ENCODE results near the gene ARHGAP6.

The ARHGAP6 gene

DNA sequence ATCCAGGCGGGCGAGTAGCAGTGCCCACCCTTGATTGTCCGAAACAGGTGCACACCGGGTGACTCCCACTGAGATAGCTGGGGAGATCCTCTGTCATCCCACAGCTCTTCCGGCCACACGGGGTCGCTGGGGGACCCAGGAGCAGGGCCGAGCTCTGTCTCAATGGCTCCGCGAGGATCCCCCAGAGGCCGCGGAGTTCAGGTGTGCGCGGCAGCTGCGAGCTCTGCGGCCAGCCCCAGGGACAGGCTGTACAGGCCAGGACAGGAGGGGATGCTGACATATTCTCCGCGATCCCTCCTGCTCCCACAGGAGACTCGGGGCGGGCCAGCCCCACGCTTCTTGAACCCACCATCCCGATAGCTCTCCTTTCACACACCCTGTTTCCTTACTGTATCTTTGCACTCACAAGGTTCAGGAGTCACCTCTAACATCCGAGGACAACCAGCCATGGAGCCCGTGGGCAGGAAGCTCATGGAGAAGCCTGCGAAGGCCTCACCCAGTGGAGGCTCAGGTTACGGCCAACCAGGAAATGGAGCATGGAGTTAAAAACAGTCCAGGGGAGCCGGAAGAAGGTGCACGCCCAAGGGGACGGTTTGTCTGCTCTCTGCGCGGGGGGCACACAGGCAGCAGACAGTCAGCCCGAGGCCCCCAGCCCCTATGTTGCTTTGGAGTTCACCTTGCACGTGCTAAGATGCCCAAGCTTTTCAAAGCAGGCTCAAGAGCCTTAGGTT is 450.4 kb downstream of the ARHGAP6 start:
- no peak for DNase-seq (ENCODE audit: low spot score)

DNA sequence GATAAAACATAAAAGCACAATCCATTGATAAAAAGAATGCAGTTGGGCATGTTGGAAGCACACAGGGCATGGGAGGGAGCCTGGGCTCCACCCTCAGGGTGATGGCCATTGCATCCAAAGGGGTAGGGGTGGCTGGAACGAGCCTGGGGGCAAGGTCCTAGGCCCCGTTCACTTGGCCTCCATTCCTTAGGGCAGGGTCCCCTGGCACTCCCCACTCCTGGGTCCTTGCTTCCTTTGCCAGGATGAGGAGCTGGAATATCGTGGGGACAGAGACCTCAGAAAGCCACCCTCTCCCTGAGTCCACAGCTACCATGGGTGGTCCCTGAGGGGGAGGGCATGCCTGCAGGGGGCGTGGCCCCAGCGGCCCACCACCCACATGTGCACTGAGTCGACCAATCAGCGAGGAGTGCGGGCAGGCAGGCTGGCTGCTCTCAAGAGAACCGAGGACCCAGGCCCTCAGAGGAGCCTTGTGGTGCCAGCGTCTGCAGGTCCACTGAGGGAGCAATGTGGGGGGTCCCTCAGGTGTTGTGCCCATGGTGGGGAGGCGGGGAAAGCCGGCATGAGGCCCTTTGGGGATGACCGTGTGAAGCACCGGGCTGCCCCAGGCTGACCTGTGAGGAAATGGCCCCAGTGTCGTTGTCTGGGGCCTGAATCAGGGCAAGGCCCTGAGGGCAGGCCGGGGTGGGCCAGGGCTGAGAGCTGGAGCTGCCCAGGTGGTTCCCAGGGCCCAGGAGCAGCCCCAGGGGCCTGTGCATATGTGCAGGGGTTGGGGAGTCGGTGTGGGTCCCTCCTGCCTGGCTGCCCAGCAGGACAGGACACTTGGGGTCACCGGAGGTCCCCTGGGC is 451.2 kb downstream of the ARHGAP6 start:
- DNase-seq (ENCODE audit: low spot score), result no peak

DNA sequence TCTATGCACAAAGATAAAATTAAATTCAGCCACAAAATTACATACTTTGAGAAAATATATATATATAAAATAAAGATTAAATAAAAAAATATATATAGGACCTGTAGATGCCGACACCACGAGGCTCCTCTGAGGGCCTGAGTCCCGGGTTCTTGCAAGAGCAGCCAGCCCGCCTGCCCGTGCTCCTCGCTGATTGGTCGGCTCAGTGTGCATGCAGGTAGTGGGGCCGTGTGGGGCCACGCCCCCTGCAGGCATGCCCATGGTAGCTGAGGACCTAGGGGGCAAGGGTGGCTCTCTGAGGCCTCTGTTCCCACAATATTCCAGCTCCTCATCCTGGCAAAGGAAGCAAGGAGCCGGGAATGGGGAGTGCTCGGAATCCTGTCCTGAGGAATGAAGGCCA is 453.0 kb downstream of the ARHGAP6 start:
- no peak for DNase-seq (ENCODE audit: low spot score)

DNA sequence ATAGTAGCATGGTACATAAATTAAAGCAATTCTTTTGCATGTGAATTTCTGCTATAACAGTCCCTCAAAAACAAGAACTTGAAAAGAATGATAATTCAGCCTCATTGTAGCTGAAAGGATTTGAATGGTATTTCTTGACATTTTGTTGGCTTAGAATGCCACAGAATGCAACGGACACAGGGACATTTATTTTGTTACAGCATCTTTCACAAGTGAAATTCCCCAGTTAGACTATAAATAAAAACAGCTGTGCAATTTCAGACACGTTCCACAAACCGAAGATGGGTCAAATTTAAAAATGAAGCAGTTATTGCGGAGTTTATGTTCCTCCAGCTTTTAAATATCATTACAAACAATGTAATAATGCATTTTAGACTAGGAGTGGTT is 455.3 kb downstream of the ARHGAP6 start:
- DNase-seq (ENCODE audit: low spot score), result no peak

DNA sequence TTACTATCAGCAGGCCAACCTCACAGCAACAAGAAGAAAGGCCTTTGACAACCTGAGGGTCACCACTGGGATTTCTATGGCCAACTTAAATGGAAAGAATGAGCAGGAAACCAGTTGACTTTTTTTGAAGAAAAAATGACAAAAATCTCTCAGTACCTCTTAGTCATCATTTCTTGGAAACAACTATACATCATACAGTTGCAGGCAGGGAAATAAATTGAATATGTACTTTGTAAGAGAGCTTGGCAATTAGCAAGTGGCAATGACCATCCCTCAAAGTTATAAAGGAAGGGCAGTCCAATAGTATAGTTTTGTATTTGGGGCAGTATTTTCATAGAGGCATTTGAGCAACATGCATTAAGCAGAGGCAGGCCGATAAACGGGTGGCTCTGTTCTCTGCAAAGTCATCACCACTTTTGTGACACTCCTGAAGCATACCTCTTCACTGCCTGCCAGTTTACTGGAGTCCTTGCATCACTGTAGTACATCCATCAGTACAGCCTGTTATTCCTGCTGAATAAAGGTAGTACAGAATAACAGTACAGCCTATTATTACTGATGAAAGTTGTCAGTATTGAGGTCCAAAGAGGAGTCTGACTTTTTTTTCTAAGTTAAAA is 455.8 kb downstream of the ARHGAP6 start:
- DNase-seq (ENCODE audit: low spot score), result no peak

DNA sequence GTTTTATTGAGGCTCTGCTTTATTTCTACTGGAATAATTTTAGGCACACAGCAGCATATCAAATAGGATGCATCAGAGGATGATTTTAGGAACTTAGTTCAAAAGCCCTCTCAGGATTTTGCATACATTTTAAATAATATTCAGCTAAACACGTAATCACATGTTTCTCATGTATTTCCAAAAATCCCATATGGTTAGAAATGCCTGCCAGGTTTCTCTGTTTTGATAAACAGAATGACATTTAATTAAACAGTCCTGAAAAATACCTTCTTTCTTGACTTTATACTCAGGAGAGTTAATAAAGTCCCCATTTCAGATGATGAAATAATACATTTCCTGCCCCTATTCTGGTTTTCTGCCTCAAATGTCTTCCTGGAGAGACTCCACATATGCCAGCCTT is 459.0 kb downstream of the ARHGAP6 start:
- no peak for DNase-seq (ENCODE audit: low spot score)

DNA sequence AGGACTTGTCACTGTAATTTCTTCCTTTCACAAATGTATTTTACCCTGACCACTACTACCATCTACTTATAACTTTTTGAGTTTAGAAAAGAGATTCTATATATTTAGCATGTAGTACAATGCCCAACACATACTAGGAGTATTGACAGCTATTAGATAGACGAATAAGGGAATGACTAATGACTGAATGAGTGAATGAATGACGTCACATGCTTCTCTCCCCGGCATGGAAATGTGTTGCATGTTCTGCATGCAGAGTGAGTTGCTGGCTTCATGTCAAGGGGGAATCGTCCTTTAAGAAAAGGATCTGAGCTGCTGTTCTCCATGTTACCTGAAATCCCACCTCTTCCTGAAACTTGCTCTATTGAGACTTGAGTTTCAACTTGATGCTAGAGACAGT is 459.9 kb downstream of the ARHGAP6 start:
- no peak for DNase-seq (ENCODE audit: low spot score)

DNA sequence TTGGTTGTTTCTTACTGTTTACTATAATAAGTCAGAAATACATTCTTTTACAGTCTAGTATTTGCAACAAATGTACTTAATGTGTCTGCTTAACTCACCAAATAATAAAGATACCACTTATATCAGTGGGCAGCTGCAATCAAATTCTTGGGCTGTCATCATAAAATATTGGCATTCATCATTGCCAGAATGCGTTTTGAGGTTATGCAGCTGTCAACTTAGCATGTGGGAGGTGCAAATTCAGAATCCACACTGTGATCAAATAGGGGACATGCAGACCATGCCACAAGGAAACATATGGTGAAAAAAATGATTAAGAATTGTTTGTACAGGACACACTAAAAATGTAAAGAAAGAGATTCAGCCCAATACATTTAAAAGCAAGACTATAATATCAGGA is 468.0 kb downstream of the ARHGAP6 start:
- no peak for DNase-seq (ENCODE audit: low spot score)

DNA sequence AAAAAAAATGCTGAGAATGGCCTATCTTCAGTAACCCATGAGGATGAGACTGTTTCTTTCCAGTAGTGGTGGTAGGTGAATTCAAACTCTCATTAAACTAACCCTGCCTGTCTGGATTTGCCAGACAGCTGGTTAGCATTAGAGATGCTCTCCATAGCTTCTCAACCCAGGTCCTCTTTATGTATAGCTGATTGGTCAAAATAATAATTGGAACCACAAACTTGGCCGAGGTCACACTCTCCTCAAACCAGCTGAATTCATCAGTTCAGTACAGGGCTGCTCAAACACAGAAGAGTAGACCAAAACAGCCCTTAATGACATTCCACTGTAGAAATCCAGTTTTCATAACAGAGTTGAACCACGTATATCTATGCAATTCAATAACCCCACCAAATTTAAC is 469.2 kb downstream of the ARHGAP6 start:
- DNase-seq (ENCODE audit: low spot score), result no peak

DNA sequence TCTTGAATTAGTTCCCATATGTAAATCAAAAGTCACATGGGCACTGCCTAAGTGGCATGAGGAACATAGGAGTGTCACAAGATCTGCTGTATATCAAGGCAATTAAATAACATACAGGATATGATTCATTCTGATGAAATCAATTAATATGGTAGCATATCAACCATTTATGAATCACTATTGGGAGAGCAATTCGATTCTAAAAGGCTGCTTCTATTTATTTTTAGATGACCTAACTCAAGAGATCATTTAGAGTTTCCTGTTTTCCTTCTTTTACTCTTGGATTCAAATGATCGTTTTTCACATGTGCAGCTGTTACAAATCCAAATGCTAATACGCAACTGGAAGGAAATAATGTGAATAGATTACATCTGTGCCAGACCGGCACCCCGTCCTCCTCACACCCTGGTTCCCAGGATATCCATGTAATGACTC is 472.7 kb downstream of the ARHGAP6 start:
- DNase-seq (ENCODE audit: low spot score), result no peak

DNA sequence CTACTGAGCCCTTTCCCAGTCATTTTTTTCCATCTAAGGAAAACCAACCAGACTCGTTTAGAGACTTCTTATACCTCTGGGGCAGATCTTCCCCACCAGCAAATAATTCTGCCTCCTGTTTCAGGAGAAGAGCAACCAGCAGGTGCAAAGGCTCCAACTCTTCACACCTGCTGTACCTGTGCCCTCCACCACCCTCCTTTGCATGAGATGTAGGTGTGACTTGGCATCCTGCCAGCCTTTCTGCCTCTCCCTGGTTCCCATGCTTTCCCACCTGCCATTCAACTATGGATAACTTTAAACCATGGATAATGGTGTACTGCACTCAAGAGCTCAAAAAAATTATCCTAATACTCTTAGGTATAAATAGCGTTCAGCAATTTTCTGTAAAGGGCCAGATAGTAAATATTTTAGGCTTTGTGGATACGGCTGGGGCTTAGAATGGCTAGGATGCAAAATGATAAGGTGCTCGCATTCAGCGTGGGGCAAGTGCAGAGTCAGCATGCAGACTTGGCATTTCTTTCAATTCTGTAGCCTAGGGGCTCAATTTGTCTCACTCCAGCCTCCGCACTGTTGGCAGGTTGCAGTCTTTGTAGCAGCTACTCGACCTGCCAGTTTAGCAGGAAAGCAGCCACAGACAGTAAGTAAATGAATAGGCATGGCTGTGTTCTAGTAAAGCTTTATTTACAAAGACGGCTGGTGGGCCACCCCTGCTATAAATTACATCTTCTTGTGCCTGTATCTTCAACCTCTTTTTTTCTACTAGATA is 474.8 kb downstream of the ARHGAP6 start:
- DNase-seq (ENCODE audit: low spot score), result no peak

DNA sequence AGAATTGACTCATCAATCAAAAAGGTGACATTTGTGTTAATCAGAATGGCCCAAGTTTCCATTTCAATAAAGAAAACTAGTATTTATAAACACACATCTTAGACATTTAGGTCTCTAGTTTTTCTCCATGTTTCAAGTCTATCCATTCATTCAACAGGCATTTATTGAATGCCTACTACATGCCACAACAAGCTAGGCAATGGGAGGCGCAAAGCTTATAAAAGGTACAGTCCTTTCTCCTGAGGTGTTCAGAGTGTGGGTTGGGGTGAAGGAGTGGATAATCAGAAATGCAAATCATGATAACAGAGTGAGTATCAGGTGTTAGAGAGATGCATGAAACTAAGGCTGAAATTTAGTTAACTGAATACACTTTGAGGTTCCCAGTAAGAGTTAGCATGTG is 476.6 kb downstream of the ARHGAP6 start:
- DNase-seq (ENCODE audit: low spot score), result no peak

DNA sequence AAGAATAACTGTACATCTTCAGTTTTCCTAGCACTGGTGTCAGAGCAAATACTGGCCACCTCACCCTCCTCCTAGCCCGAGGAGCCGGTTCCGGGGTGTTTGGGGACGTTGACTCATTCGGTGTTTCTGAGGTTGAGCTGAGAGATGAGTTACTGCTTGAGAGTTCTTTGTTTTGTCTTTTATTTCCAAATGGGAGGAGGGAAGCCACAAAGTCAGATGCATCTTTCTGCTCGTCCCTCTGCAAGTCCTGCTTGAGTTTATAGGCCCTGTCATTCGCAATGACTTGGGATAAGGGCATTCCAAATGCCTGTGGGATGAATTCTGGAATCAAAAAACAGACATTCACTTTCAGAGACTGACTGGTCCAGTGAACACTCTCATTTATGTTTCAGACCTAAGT is 477.1 kb downstream of the ARHGAP6 start:
- DNase-seq (ENCODE audit: low spot score), result no peak

DNA sequence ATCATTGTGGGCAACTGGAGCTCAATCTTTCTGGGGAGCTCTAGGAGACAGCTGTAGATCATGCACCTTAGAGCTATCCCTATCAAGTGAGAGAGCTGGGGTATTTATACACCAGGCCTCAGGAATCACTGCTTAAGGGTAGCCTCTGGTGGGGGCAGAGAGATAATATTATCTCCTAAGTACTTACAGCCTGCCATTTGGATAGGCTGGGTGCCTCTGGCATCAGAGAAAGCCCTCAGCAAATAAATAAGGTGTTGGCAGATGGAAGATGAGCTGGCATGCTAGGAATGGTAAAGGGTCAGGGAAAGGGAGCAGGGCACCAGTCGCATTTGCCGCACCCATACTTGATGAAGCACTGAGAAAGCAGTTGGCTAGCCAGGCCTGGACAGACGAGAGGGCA is 478.7 kb downstream of the ARHGAP6 start:
- DNase-seq (ENCODE audit: low spot score), result no peak

DNA sequence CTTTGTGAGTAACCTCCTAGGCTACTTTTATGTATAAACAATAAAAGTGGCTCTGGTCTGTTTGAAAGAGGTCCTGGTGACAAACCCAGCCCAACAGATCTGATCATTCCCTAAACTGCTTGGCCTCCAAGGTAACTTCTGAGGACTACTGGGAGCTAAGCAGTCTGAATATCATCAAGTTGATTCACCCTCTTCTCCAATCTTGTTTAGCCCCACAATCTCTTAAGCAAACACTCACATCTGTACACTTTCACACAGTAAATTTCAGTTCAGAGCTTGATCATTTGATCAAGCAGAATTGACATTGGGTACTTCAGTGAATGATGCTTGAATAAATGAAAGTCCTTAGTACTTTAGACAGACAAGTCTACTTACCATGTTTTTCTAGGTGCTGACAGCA is 479.9 kb downstream of the ARHGAP6 start:
- DNase-seq (ENCODE audit: low spot score), result no peak

DNA sequence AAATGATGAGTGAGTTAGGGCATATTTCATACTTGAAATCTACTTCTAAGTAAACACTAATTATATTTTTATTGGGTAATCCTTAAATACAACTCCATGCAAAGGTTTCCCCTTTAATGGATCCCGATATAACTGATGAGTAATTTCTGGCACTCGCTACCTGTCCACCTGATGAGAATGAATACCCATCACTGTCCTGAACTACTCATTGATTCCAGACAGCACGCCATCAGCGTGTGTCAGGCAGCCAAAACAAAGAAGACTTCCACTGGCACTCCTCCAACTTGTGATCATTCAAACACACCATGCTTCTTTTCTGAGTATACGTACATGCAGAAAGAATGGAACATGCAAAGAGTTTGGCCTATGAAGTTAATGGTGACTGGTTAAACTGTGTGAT is 485.1 kb downstream of the ARHGAP6 start:
- no peak for DNase-seq (ENCODE audit: low spot score)

DNA sequence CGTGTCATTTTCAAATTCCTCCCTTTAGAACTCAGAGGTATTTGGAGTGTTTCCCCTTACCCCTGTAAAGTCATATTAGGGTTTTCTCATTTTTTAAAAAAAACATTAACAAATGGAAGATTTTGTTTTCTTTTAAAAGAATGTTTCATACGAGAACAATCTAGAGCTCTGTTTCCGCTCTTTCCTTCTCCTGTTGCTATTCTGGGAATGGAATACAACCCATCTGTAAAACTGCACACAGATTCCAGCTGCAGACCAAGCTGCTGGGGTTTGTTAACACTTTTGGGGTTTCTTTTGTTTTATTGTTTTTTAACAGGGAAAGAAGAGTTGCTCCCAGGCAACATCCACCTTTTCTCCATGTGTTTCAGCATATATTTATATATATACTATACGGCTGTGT is 493.3 kb downstream of the ARHGAP6 start:
- no peak for DNase-seq (ENCODE audit: low spot score)

DNA sequence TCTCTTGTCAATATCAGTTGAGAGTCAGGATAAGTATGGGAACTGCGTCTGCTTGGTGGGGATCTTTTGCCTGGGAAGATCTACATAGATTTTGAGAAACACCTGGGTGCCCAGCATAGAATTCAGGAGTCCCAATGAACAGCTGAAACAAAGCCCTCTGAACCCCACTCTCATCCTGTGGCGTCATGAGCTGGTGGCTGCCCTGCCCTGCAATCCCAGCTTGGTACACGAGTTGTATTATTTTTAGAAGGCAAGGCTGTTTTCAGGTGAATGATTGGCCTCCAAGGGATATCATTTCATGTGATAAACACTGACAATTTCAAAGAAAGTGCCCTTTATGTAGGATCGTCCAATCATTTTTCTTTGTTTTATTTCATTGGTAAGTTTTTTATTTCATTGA is 493.8 kb downstream of the ARHGAP6 start:
- DNase-seq (ENCODE audit: low spot score), result no peak

DNA sequence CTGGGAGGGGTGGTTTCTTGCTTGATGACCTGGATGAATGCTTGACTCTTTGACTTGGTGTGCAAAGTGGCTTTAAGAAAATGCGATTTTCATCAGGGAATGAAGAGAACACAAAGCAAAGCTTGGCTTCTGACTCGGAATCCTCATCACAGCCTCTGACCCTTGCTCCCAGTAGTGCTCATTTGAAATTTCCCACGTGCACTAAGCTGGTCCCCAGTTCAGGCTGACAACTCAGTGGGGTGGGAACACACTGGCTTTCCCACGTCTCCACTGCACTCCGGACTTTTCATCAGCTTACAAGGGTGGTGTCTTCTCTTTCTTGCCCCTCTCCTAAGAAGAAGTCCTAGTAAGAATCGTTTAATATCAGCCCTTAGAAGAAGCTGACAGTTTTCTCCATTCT is 501.3 kb downstream of the ARHGAP6 start:
- no peak for DNase-seq (ENCODE audit: low spot score)

DNA sequence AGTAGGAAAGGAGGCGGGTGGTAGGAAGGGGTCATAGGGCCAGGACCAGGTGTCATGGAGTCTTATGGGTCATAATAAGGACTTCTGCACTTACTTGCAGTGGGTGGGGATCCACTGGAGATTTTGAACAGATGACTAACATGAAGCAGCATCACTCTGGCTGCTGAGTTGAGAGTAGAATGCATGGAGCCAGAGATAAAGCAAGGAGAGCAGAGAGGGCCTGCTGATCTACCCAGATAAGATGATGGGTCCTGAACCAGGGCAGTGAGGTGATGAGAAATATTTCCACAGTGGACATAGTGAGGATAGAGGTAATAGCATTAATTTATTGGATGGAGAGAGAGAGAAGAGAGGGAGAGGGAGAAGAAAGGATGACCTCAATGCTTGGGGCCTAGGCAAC is 506.6 kb downstream of the ARHGAP6 start:
- DNase-seq (ENCODE audit: low spot score), result no peak

DNA sequence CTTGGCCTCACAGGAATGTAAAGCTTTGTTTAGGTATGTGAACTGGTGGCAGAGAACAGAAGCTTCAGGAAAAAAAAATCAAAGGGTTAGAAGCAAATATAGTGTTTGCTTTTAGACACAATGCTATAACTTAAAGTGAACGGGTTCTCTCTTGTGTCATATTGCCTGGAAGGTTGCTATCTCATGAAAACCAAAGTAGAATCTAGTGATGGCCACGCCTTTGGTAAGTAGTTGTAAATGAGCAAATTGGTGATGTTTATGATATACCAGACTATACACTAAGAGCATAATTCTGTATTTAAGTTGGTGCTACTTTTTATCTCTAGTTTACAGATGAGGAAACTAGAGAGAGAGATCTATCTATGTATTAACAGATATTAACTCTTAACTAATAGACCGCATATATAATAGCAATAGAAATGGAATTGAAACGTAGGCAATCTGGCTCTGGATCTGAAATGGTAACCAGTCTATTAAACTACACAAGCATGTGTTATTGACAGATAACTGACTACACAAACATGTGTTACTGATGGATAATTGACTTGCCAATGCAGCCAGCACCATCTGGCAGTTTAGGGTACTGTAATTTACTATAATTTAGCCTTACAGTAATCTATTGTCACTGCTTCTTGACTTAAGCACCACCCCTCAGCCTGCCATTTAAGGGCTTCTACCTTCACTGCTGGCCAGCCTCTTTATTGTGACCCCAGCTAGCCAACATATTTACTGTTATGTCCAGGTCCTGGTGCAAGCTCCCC is 513.7 kb downstream of the ARHGAP6 start:
- DNase-seq (ENCODE audit: low spot score), result no peak

DNA sequence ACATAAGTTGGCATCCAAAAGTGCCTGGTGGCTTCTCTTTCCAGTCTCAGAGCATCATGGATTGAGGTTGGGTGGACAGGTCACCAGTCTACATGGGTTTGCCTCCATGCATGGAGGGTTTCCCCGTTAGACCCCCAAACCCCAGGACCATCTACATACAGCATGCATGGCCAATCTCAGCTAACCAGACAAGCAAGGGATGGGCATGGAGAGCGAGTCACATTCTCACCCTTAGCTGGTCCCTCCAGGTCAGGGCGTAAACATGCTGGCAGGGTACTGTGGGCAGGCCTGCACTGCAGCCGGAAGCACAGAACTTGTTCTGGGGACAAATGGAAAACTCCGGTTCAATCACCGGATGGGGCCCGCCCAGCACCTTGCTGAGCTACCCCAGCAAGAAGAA is 517.3 kb downstream of the ARHGAP6 start:
- no peak for DNase-seq (ENCODE audit: low spot score)

Measured in ecto neural progenitor cell (in vitro differentiated cells).